ENCODE data around the gene MX1.

The MX1 gene

DNA sequence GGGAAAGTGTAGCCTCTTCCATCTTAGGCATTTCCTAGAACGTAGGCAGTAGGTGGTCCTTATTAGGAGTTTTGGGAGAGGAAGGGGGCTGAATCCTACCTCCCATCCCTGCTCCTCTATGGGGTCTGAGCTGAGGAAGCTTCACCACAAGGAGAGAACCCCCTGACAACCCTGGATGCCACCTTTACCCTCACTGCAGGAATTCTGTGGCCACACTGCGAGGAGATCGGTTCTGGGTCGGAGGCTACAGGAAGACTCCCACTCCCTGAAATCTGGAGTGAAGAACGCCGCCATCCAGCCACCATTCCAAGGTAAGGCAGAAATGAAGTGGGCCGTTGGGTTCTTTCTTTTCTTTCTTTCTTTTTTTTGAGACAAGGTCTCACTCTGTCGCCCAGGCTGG is 1.5 kb downstream of the MX1 start:
- Histone ChIP-seq H3K27ac (ENCODE audit: low read depth, low read length) (no peak overlapping the region), H3K9ac (ENCODE audit: low read length) (no peak overlapping the region), H3K4me3 (ENCODE audit: low read length) (no peak overlapping the region), H3K27me3 (ENCODE audit: control insufficient read depth, insufficient read depth, low read length) (no peaks in the 10 kb centered on the region), H3K4me1 (ENCODE audit: control insufficient read depth, insufficient read depth, low read length) (no peaks in the 10 kb centered on the region), H3K36me3 (ENCODE audit: control insufficient read depth, insufficient read depth, low read length) (peaks cover 7% of the 10 kb centered on the region)

DNA sequence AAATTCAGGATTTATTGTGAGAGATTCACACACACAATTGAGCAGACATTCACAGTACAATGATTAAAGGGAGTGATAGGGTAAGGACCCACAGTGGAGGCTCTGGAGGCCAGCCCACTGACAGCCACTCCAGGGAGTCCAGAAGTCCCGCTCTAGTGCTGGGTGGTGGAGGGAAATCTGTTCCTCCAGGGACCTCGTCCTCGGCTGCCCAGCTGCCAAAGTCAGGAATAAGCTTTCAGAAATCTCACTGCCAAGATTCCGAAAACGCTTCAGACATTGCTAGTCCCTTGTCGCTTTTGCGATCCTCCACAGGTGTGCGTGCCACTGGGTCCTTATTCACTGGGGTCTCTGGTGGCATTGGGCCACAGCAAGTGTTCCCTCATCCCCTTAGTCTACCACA is 2.3 kb downstream of the MX1 start:
- H3K4me3 ChIP-seq (ENCODE audit: low read length): no peak overlapping the region
- no peaks in the 10 kb centered on the region for H3K27me3 ChIP-seq (ENCODE audit: control insufficient read depth, insufficient read depth, low read length)
- H3K36me3 ChIP-seq (ENCODE audit: control insufficient read depth, insufficient read depth, low read length): peaks cover 7% of the 10 kb centered on the region
- H3K9ac ChIP-seq (ENCODE audit: low read length): no peak overlapping the region
- H3K27ac ChIP-seq (ENCODE audit: low read depth, low read length): no peak overlapping the region
- H3K4me1 ChIP-seq (ENCODE audit: control insufficient read depth, insufficient read depth, low read length): no peaks in the 10 kb centered on the region

- Histone ChIP-seq H3K27me3 (ENCODE audit: control insufficient read depth, insufficient read depth, low read length) (no peaks in the 10 kb centered on the region), H3K4me3 (ENCODE audit: low read length) (no peak overlapping the region), H3K27ac (ENCODE audit: low read depth, low read length) (no peak overlapping the region), H3K36me3 (ENCODE audit: control insufficient read depth, insufficient read depth, low read length) (peaks cover 12% of the 10 kb centered on the region), H3K4me1 (ENCODE audit: control insufficient read depth, insufficient read depth, low read length) (no peaks in the 10 kb centered on the region), H3K9ac (ENCODE audit: low read length) (no peak overlapping the region)
Observed at GRCh38 chr21:41428847-41429246, 2.8 kb downstream of the MX1 start.

GRCh38 chr21:41429305-41429704 is 3.3 kb downstream of the MX1 start:
- Histone ChIP-seq H3K4me1 (ENCODE audit: control insufficient read depth, insufficient read depth, low read length) (no peaks in the 10 kb centered on the region), H3K27me3 (ENCODE audit: control insufficient read depth, insufficient read depth, low read length) (no peaks in the 10 kb centered on the region), H3K4me3 (ENCODE audit: low read length) (no peak overlapping the region), H3K9ac (ENCODE audit: low read length) (no peak overlapping the region), H3K27ac (ENCODE audit: low read depth, low read length) (no peak overlapping the region), H3K36me3 (ENCODE audit: control insufficient read depth, insufficient read depth, low read length) (peaks cover 13% of the 10 kb centered on the region)

GRCh38 chr21:41429925-41430491 is 4.0 kb downstream of the MX1 start:
- no peak overlapping the region for H3K27ac ChIP-seq (ENCODE audit: low read depth, low read length)
- no peak overlapping the region for H3K4me3 ChIP-seq (ENCODE audit: low read length)
- H3K4me1 ChIP-seq (ENCODE audit: control insufficient read depth, insufficient read depth, low read length): no peaks in the 10 kb centered on the region
- H3K27me3 ChIP-seq (ENCODE audit: control insufficient read depth, insufficient read depth, low read length): no peaks in the 10 kb centered on the region
- H3K9ac ChIP-seq (ENCODE audit: low read length): no peak overlapping the region
- peaks cover 17% of the 10 kb centered on the region for H3K36me3 ChIP-seq (ENCODE audit: control insufficient read depth, insufficient read depth, low read length)

DNA sequence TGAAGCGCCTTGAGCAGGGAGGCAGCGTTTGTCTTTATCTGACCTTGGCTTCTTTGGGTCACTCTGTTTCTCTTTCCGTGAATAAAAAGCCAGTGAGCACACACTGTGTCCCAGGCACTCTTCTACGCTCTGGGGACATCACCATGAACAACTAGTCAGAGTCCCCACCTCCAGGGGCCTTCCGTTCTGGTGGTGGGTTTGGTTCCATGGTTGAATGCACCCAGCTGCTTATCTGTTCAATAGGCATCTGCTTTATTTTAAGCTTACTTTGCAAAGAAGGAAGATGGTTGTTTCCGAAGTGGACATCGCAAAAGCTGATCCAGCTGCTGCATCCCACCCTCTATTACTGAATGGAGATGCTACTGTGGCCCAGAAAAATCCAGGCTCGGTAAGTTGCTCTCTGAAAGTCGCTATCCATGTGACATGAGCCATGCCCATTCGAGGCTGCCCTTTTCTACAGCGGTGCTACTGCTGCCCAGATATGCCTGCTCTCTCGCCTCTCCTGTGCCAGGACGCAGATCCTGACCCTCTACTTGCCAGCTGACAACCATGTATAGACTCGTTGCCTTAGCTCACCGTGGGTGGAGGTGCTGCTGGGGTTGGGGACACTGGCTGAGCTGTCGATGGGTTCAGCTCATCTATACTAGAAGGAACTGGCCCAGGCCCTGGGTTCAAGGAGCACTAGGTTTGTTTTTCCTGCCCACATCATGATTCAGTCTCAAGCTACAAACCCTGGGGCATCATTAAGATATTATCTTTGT is 5.9 kb downstream of the MX1 start:
- Histone ChIP-seq H3K27me3 (ENCODE audit: control insufficient read depth, insufficient read depth, low read length) (no peaks in the 10 kb centered on the region), H3K9ac (ENCODE audit: low read length) (no peak overlapping the region), H3K27ac (ENCODE audit: low read depth, low read length) (no peak overlapping the region), H3K36me3 (ENCODE audit: control insufficient read depth, insufficient read depth, low read length) (peaks cover 24% of the 10 kb centered on the region), H3K4me1 (ENCODE audit: control insufficient read depth, insufficient read depth, low read length) (no peaks in the 10 kb centered on the region), H3K4me3 (ENCODE audit: low read length) (no peak overlapping the region)

GRCh38 chr21:41432562-41433460 is 6.8 kb downstream of the MX1 start:
- peaks cover 26% of the 10 kb centered on the region for H3K36me3 ChIP-seq (ENCODE audit: control insufficient read depth, insufficient read depth, low read length)
- H3K9ac ChIP-seq (ENCODE audit: low read length): no peak overlapping the region
- H3K27me3 ChIP-seq (ENCODE audit: control insufficient read depth, insufficient read depth, low read length): no peaks in the 10 kb centered on the region
- H3K27ac ChIP-seq (ENCODE audit: low read depth, low read length): no peak overlapping the region
- no peaks in the 10 kb centered on the region for H3K4me1 ChIP-seq (ENCODE audit: control insufficient read depth, insufficient read depth, low read length)
- H3K4me3 ChIP-seq (ENCODE audit: low read length): no peak overlapping the region

GRCh38 chr21:41433566-41433965 is 7.5 kb downstream of the MX1 start:
- Histone ChIP-seq H3K4me3 (ENCODE audit: low read length) (no peak overlapping the region), H3K27me3 (ENCODE audit: control insufficient read depth, insufficient read depth, low read length) (no peaks in the 10 kb centered on the region), H3K4me1 (ENCODE audit: control insufficient read depth, insufficient read depth, low read length) (no peaks in the 10 kb centered on the region), H3K36me3 (ENCODE audit: control insufficient read depth, insufficient read depth, low read length) (peaks cover 26% of the 10 kb centered on the region), H3K9ac (ENCODE audit: low read length) (no peak overlapping the region), H3K27ac (ENCODE audit: low read depth, low read length) (no peak overlapping the region)

- Histone ChIP-seq H3K9ac (ENCODE audit: low read length) (no peak overlapping the region), H3K4me1 (ENCODE audit: control insufficient read depth, insufficient read depth, low read length) (no peaks in the 10 kb centered on the region), H3K4me3 (ENCODE audit: low read length) (no peak overlapping the region), H3K27ac (ENCODE audit: low read depth, low read length) (no peak overlapping the region), H3K27me3 (ENCODE audit: control insufficient read depth, insufficient read depth, low read length) (no peaks in the 10 kb centered on the region), H3K36me3 (ENCODE audit: control insufficient read depth, insufficient read depth, low read length) (peaks cover 32% of the 10 kb centered on the region)
Observed at GRCh38 chr21:41435706-41436105, 9.7 kb downstream of the MX1 start.

- Histone ChIP-seq H3K36me3 (ENCODE audit: control insufficient read depth, insufficient read depth, low read length) (peaks cover 39% of the 10 kb centered on the region), H3K4me3 (ENCODE audit: low read length) (no peak overlapping the region), H3K27me3 (ENCODE audit: control insufficient read depth, insufficient read depth, low read length) (no peaks in the 10 kb centered on the region), H3K27ac (ENCODE audit: low read depth, low read length) (no peak overlapping the region), H3K4me1 (ENCODE audit: control insufficient read depth, insufficient read depth, low read length) (no peaks in the 10 kb centered on the region), H3K9ac (ENCODE audit: low read length) (no peak overlapping the region)
Observed at GRCh38 chr21:41437729-41438128, 11.7 kb downstream of the MX1 start.

DNA sequence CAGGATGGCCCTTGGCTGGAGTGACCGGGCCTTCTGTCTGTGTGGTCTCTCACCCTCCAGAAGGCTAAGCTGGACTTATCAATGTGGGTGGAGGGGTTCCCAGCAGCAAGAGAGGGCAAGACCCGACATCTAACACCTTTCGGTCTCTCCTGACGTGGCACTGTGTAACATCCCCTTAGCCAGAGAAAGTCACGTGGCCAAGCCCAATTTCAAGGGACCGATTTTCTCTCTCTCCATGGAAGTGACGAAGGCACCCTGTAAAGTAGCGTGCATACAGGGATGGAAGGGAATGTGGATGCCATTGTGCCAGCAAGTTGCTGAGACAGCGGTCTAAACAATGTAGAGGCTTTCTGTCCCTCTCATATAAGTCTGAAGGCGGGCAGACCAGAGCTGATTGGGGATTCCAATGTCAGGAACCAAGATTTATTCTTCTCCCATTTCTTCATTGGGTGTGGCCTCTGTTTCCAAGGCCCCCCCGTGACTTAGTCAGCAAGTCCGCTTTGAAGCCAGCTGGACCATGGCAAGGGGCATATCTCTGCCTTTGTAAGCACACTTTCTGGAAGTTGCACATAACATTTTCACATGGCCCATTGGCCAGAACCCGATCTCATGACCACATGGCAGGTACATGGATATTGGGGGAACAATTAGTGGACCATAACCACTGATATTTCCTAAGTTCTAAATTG is 12.5 kb downstream of the MX1 start:
- peaks cover 38% of the 10 kb centered on the region for H3K36me3 ChIP-seq (ENCODE audit: control insufficient read depth, insufficient read depth, low read length)
- no peaks in the 10 kb centered on the region for H3K4me1 ChIP-seq (ENCODE audit: control insufficient read depth, insufficient read depth, low read length)
- no peak overlapping the region for H3K9ac ChIP-seq (ENCODE audit: low read length)
- H3K27ac ChIP-seq (ENCODE audit: low read depth, low read length): no peak overlapping the region
- no peaks in the 10 kb centered on the region for H3K27me3 ChIP-seq (ENCODE audit: control insufficient read depth, insufficient read depth, low read length)
- no peak overlapping the region for H3K4me3 ChIP-seq (ENCODE audit: low read length)

- H3K36me3 ChIP-seq (ENCODE audit: control insufficient read depth, insufficient read depth, low read length): peaks cover 34% of the 10 kb centered on the region
Observed at GRCh38 chr21:41439248-41439647, 13.2 kb downstream of the MX1 start.

More at GRCh38 chr21:41439248-41439647, 13.2 kb downstream of the MX1 start:
- H3K27me3 ChIP-seq (ENCODE audit: control insufficient read depth, insufficient read depth, low read length): no peaks in the 10 kb centered on the region
- no peaks in the 10 kb centered on the region for H3K4me1 ChIP-seq (ENCODE audit: control insufficient read depth, insufficient read depth, low read length)
- no peak overlapping the region for H3K27ac ChIP-seq (ENCODE audit: low read depth, low read length)
- H3K4me3 ChIP-seq (ENCODE audit: low read length): no peak overlapping the region
- H3K9ac ChIP-seq (ENCODE audit: low read length): no peak overlapping the region

All from rectal smooth muscle tissue (tissue), 1 donor.